GM20431 (cell line): ENCODE measurements around the gene PRPF19.

Experiments used
- in situ Hi-C: fragments of 300-500 bp; cut with MseI, MboI; formaldehyde crosslinking; loops from one replicate; pipeline ENCODE4 v1.15.0; 2020; ENCODE audit warnings: low sequenced_read_pairs; ENCODE audit not compliant: unreplicated experiment

The PRPF19 gene

DNA sequence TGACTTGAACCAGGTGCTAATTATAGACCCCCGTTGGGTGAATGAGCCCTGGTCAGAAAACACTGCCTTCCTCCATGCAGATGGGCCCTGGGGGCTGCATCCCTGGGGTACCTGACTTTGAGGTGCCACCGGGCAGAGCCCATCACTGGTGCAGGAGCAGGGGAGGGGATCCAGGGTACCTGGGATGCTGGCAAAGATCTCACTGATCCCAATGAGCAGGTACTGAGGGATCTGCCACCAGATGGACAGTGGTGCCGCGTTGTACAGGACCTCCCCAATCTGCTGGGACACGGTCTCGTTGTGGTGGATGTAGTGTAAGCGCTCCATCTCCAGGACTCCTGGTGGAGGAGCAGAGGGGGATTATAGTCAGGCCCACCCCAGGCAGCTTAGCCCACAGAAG, 32.9 kb upstream of the PRPF19 start:
- in situ Hi-C loops, result no loop called here

DNA sequence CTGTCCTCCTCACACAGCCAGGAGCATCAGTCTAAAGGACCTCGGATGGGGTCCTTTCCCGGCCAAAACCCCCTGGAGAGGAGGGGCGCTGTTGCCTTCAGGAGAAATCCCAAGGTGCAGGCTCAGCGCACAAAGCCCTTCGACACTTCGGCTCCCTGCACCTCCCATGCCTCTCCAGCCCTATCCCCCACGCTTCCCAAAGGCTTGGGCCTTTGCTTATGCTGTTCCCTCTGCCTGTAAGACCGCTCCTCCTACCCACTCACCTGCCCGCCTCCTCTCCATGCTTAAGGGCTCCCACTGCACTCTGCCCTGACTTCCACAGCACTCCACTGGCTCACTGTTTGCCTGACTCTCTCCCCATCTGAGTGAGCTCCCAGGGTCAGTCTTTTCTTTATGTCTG, 32.1 kb upstream of the PRPF19 start:
- in situ Hi-C loops, result no loop called here

DNA sequence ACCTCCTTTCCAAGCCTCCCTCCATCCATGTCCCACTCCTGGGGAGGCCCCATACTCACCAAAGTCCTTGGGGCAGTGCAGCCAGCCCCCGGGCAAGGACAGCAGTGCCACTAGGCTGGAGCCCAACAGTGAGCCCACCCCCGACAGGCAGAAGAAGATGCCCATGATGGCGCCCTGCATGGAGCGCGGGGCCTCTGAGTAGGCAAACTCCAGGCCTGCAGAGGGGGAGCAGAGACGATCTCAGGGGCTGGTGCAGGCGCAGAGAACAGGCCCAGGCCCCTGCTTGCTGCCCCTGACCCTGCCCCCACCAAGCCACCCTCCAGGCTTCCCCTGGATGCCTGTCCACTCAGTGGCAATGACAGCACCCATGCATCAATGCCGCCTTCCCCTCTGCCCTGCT, 31.4 kb upstream of the PRPF19 start:
- in situ Hi-C loops, result no loop called here

DNA sequence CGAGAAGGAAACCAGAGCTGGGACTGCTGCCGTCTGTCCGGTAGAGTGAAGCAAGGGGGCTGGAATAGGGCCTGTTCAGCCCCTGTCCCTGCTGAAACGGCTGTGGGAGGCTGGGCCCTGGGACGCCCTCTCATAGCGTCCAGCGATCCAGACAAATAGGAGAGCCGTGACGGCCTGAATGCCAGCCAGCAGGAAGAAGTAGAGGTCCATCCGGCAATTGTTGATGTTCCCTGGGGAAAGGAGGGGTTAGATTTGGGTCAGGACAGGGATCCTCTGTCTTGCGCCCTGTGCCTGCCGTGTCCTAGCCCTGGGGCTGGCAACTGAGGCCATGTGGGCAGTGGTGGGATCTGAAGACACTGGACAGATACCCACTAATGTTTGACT, 30.8 kb upstream of the PRPF19 start:
- in situ Hi-C loops, result no loop called here

DNA sequence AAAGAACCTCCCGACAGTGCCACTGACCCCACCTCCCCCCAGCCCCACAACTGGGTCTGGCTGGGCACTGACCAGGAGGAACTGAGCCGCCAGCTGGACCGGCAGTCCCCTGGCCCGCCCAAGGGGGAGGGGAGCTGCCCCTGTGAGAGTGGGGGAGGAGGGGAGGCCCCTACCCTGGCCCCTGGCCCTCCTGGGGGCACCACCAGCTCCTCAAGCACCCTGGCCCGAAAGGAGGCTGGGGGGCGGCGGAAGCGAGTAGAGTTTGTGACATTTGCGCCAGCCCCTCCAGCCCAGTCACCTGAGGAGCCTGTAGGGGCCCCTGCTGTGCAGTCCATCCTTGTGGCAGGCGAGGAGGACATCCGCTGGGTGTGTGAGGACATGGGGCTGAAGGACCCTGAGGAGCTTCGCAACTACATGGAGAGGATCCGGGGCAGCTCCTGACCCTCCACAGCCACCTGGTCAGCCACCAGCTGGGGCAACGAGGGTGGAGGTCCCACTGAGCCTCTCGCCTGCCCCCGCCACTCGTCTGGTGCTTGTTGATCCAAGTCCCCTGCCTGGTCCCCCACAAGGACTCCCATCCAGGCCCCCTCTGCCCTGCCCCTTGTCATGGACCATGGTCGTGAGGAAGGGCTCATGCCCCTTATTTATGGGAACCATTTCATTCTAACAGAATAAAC, 30.2 kb upstream of the PRPF19 start:
- in situ Hi-C loops, result no loop called here

DNA sequence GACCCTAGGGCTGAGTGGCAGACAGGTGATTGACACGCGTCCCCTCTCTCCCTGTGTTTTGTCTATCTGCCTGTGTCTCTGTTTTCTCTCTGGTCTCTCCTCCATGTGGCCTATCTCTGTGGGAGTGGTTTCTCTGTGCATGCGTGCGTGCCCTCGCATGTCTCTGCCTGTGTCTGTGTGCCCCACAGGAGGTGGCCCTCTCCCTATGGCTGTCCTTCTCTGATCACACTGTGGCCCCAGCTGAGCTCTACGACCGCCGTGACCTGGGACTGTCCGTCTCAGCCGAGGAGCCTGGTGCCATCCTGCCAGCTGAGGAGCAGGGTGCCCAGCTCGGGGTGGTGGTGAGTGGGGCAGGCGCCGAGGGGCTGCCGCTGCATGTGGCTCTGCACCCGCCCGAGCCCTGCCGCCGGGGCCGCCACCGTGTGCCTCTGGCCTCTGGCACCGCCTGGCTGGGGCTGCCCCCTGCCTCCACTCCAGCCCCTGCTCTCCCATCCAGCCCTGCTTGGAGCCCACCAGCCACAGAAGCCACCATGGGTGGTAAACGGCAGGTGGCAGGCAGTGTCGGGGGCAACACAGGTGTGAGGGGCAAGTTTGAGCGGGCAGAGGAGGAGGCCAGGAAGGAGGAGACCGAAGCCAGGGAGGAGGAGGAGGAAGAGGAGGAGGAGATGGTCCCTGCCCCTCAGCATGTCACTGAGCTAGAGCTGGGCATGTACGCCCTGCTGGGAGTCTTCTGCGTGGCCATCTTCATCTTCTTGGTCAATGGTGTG, 29.5 kb upstream of the PRPF19 start:
- in situ Hi-C loops, result no loop called here

DNA sequence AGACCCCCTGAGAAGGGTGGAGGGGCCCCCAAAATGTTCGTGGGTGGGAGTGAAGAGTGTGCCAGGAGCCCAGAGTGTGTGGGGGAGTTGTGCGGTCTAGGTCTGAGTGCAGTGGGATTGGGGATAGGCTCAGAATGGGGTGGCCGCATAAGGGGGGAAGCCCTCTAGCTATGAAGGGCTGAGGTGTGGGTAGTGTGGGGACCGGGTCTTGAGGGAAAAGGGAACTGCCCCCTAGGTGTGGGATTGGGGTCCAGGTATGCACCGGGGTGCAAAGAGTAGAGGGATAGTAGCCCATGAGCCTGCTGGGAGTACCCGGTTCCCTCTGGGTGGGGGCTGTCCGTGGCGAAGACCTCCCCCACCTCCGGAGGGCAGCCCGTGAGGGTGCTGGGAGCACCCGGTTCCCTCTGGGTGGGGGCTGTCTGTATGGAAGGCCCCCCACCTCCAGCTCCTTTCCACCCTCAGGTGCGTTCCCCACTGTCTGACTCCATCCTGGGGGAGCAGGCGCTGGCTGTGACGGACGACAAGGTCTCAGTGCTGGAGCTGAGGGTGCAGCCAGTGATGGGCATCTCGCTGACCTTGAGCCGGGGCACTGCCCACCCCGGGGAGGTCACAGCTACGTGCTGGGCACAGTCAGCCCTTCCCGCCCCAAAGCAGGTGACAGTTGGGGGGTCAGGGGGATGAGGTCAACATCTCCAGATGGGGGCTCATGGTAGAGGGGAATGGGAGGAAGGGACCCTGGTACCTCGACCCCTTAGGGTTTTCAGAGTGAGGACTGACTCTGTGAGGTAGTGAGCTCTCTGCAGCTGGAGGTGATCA, 28.6 kb upstream of the PRPF19 start:
- in situ Hi-C loops, result no loop called here

DNA sequence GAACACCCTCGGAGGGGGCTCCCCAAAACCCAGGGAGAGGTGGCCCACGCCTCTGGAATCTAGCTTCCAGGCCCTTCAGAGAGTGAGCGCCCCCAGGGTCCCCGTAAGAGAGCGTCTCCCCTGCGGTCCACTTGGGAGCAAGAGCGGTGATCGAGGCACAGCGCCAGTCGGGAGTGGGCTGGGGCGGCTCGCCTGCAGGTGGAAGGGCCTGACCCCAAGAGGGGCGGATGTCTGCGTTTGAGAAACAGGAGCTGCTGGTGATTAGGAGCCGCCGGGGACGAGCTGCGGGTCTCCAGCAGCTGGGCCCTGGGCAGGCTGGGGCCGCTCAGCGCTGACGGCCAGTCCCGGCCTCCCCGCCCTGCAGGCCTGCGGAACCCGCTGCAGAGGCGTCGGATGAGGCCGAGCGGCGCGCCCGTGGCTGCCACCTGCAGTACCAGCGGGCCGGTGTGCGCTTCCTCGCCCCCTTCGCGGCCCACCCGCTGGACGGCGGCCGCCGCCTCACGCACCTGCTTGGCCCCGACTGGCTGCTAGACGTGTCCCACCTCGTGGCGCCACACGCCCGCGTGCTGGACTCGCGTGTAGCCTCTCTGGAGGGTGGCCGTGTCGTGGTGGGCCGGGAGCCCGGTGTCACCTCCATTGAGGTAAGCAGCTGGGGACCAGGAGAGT, 27.9 kb upstream of the PRPF19 start:
- in situ Hi-C loops, result no loop called here

DNA sequence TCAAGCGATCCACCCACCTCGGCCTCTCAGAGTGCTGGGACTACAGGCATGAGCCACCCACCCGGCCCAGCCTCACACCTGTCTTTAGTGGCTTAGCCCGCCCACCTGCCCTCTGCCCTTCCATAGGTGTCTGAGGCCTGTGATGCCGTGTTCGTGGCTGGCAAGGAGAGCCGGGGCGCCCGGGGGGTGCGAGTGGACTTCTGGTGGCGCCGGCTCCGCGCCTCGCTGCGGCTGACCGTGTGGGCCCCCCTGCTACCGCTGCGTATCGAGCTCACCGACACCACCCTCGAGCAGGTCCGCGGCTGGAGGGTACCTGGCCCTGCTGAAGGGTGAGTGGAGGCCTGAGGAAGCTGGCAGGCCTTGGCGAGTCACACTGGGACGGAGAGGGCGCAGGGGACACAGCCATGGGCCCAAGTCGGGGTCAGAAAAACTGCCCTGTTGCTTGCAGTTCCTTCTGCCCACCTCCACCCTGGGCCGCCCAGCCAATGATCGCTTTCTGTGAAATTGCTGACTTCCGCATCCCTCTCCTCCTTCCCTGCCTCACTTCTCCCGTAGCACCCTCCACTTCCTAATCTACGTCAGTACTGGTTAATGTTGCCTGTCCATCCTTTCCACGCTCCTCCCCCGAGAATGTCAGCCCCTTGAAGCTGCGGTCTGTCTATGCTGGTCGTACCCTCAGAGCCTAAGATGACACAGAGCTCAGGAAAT, 27.2 kb upstream of the PRPF19 start:
- in situ Hi-C loops, result no loop called here

DNA sequence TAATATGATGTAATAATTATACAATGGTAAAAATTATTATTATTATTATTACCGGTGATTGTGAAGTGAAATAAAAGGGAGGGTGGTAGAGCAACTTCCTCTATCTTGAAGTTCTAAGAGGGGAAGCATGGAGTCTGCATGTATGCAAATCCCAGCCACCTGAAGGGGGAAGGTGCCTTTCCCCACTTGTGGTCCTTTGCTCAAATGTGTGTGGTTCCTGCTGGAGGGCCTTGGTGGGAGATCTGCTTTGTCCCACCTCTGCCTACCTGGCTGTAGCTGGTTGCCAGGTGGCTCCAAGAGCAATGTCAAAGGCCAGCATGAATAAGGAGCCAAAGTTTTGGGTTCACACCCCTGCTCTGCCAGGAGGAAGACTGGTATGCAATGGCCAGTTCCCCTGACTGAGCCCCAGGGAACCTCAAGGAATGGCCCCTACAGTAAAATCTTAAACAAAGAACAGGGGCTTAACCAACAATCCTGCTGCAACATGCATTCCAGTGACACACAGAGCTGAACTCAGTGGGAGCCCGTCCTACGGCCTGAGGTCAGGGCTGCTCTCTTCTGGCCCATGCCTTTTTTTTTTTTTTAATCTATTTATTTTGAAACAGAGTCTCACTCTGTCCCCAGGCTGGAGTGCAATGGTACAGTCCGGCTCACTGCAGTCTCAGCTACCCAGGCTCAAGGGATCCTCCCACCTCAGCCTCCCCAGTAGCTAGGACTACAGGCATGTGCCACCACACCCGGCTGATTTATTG, 26.4 kb upstream of the PRPF19 start:
- in situ Hi-C loops, result no loop called here

DNA sequence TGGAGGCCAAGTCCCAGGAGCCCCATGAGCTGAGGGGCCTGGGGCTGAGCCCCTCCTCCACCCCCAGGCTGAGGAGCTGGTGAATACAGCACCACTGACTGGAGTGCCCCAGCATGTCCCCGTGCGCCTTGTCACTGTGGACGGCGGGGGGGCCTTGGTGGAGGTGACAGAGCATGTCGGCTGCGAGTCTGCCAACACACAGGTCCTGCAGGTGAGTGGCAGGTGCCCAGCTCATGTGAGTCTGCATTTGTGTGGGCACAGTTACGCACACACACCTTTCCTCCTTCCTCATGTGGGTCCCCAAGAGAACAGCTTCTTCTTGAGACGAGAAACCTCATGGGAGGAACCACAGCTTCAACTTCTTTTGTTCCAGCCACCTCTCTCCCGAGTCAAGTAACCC, 25.5 kb upstream of the PRPF19 start:
- in situ Hi-C loops, result no loop called here

DNA sequence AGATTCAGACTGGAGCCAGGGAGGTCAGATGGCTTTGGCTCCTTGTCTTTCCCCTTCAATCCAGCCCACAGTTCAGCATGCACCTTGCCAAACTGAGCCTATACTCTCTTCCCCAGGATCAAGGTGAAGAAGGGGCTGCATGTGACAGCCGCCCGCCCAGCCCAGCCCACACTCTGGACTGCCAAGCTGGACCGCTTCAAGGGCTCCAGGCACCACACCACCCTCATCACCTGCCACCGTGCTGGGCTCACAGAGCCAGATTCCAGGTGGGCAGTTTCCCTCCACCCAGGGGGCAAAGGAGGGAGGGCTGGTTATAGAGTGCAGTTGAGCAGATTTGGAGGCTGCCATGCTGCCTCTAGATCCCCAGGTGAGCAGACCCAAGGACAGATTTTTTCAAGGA, 24.0 kb upstream of the PRPF19 start:
- in situ Hi-C loops, result no loop called here

DNA sequence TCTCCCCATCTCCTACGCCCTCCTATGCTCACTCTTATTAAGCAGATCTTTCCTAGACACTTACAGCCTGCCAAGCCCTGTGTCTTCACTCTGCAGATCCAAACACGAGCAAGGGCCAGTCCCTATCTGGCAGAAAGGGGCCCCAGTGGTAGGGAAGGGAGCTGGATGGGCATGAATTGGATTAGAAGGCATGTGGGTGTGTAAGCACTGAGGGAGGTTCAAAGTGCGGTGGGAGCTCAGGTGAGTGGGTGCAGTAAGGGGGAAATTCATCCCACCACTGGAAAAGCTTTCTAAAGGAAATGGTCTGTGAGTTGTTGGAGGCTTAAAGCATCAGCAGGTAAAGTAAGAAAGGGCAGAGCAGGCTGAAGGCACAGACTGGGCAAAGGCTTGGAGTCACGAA, 23.4 kb upstream of the PRPF19 start:
- in situ Hi-C loops, result no loop called here

DNA sequence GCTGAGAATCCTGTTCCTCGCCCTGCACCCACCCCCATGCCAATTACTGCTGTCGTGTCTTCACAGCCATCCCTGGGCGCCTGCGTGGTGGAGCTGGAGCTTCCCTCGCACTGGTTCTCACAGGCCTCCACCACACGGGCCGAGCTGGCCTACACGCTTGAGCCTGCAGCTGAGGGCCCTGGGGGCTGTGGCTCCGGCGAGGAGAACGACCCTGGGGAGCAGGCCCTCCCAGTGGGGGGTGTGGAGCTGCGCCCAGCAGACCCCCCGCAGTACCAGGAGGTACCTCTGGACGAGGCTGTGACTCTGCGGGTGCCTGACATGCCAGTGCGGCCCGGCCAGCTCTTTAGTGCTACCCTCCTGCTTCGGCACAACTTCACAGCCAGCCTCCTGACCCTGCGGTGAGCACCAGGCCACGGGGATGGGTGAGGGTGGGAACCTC, 22.2 kb upstream of the PRPF19 start:
- in situ Hi-C loops, result no loop called here

DNA sequence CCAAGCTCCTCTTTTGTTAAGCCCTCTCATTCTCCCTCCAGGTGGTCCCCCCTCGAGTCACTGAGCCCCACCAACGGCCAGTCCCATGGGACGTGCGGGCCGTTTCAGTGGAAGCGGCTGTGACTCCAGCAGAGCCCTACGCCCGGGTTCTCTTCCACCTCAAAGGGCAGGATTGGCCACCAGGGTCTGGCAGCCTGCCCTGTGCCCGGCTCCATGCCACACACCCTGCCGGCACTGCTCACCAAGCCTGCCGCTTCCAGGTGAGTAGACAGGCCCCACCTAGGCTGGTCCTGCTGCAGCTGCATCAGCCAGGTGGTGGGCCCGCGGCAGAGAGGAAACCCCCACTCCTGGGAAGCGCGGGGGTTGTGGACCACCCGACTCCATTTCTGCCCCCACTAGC, 21.2 kb upstream of the PRPF19 start:
- in situ Hi-C loops, result no loop called here

DNA sequence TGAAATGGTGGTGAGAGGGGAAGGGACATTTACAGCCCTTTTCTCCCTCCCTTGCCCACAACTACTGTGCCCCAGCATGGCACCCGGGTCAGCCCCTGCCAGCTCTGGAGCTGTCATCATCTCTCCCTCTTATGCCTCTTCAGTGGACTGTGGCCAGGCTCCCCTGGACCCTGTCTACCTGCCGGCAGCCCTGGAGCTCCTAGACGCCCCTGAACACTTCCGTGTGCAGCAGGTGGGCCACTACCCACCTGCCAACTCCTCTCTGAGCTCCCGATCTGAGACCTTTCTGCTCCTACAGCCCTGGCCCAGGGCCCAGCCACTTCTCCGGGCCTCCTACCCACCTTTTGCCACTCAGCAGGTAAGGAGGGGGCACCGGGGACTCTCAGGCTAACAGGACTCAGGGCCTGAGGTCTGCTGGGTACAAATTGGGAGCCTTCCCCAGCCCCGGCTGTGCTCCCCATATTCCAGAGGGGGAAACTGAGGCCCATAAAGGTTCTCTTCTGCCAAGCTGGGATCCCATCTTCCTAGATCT, 20.7 kb upstream of the PRPF19 start:
- in situ Hi-C loops, result no loop called here

DNA sequence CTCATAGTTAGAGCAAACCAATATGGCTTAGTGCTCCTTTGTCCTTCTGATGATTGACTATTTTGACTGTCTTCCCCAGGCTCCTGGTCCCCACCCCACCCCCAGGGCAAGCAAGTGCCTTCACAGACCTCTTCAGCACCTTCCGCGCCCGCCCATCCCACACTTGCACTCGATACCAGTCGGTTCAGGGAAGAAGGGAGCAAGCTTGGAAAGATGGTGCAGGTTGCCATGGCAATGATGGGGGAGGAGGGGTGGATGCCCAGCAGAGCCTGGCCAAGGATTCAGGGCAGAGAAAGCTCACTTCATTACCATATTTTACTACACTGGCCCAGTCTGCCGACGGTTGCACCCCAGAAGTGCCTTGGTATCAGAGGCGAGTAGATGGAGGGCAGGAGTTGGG, 20.1 kb upstream of the PRPF19 start:
- in situ Hi-C loops, result no loop called here

DNA sequence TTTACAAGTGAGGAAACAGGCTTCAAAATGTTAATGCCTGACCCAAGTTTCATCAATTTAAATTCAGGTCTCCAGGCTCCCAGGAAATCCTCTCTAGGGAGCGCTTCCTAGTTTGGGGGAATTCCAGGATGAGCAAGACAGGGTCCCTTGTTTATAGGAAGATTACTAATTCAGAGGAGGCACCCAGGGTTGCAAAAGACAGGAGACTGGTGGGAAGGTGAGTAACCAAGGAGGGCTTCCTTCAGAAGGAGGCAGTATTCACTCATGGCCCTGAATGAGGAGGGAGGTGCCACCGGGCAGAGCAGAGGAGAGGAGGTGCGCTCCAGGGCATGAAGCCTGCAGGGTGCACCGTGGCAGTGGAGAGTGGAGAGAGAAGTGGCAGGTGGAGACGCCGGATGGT, 19.5 kb upstream of the PRPF19 start:
- in situ Hi-C loops, result no loop called here
